CD14-positive monocyte (primary cell): ENCODE results near the gene MS4A7. TPM values are rescaled to one million over a fixed set of nuclear protein-coding genes. Genes with fewer than 3 reads are reported as not detected.

Source experiments
- DNase-seq, 3 donors: peaks; one replicate each; pipeline ENCODE4 v3.0.0-alpha.2; 2011 to 2022
- H2AFZ ChIP-seq: 2 replicates; pipeline ENCODE4 v1.6.0; 2012; ENCODE audit warnings: mild to moderate bottlenecking, low read depth, low read length, inconsistent platforms; ENCODE audit not compliant: insufficient read depth, poor library complexity, severe bottlenecking
- H3K27ac ChIP-seq, 2 donors: 1 replicate in 1 of 2; 2 replicates in 1 of 2; pipeline ENCODE4 v1.5.1; 2012 to 2013; ENCODE audit warnings: low read length in 2 of 2, control low read depth in 1 of 2, inconsistent platforms in 1 of 2, low read depth in 1 of 2, mild to moderate bottlenecking in 1 of 2
- H3K27me3 ChIP-seq, 2 donors: one replicate each; pipeline versions ENCODE4 v1.6.0 to v1.6.1; 2011 to 2013; ENCODE audit warnings: low read length in 2 of 2; ENCODE audit not compliant: control insufficient read depth in 2 of 2, insufficient read depth in 2 of 2
- H3K36me3 ChIP-seq, 2 donors: replicated peaks in 1 of 2; 1 replicate in 1 of 2; 2 replicates in 1 of 2; pipeline versions ENCODE4 v1.5.1 to v1.6.1; 2012 to 2013; ENCODE audit warnings: low read length in 2 of 2, control low read depth in 1 of 2, inconsistent platforms in 1 of 2, mild to moderate bottlenecking in 1 of 2; ENCODE audit not compliant: insufficient read depth in 2 of 2, control insufficient read depth in 1 of 2
- H3K4me1 ChIP-seq, 2 donors: 1 replicate in 1 of 2; 2 replicates in 1 of 2; pipeline versions ENCODE4 v1.5.1 to v1.6.1; 2012 to 2013; ENCODE audit warnings: low read length in 2 of 2, control low read depth in 1 of 2, inconsistent platforms in 1 of 2, mild to moderate bottlenecking in 1 of 2, moderate library complexity in 1 of 2; ENCODE audit not compliant: insufficient read depth in 2 of 2, control insufficient read depth in 1 of 2
- H3K4me2 ChIP-seq: replicated peaks from 2 replicates; pipeline ENCODE3; 2012; ENCODE audit warnings: low read length, moderate library complexity, mild to moderate bottlenecking; ENCODE audit not compliant: poor library complexity, severe bottlenecking; ENCODE audit errors: extremely low read depth
- H3K4me3 ChIP-seq, 3 experiments: fragments of 200-600 bp in 1 of 3; sonication (generic) in 1 of 3; replicated peaks in 1 of 3; 1 replicate in 2 of 3; 2 replicates in 1 of 3; pipeline ENCODE4 v1.5.1; 2011 to 2013; ENCODE audit warnings: low read length in 3 of 3, mild to moderate bottlenecking in 3 of 3, control low read depth in 2 of 3, low read depth in 2 of 3, inconsistent platforms in 1 of 3, moderate library complexity in 1 of 3
- H3K79me2 ChIP-seq: 2 replicates; pipeline ENCODE4 v1.6.0; 2012; ENCODE audit warnings: mild to moderate bottlenecking, control low read depth, inconsistent platforms, low read length, moderate library complexity; ENCODE audit not compliant: insufficient read depth
- H3K9ac ChIP-seq: 2 replicates; pipeline ENCODE4 v1.6.0; 2017; ENCODE audit warnings: low read length, mild to moderate bottlenecking; ENCODE audit not compliant: insufficient read depth, poor library complexity, severe bottlenecking
- H3K9me3 ChIP-seq, 2 donors: replicated peaks in 1 of 2; 1 replicate in 1 of 2; 2 replicates in 1 of 2; pipeline versions ENCODE4 v1.5.1 to v1.6.1; 2012 to 2013; ENCODE audit warnings: low read length in 2 of 2, control low read depth in 1 of 2; ENCODE audit not compliant: control insufficient read depth in 1 of 2, insufficient read depth in 1 of 2
- H4K20me1 ChIP-seq: 2 replicates; pipeline ENCODE4 v1.6.0; 2012; ENCODE audit warnings: mild to moderate bottlenecking, low read length, control low read depth, moderate library complexity; ENCODE audit not compliant: insufficient read depth
- H3K27ac Mint-ChIP-seq, 7 donors: one replicate each; pipeline ENCODE4 v1.8.0; 2020; ENCODE audit warnings: mild to moderate bottlenecking in 7 of 7, mixed read lengths in 7 of 7, moderate library complexity in 6 of 7, inconsistent platforms in 2 of 7
- H3K27me3 Mint-ChIP-seq, 3 donors: one replicate each; pipeline ENCODE4 v1.8.0; 2021 to 2022; ENCODE audit warnings: low read depth in 3 of 3, mild to moderate bottlenecking in 3 of 3, mixed read lengths in 3 of 3, moderate library complexity in 3 of 3, inconsistent platforms in 1 of 3
- H3K36me3 Mint-ChIP-seq, 2 donors: one replicate each; pipeline ENCODE4 v1.8.0; 2020; ENCODE audit warnings: mixed read lengths in 2 of 2, inconsistent platforms in 1 of 2, mild to moderate bottlenecking in 1 of 2
- H3K4me1 Mint-ChIP-seq: one replicate; pipeline ENCODE4 v1.8.0; 2020; ENCODE audit warnings: mild to moderate bottlenecking, mixed read lengths
- H3K4me3 Mint-ChIP-seq, 2 donors: one replicate each; pipeline ENCODE4 v1.8.0; 2020; ENCODE audit warnings: mild to moderate bottlenecking in 2 of 2, mixed read lengths in 2 of 2, moderate library complexity in 1 of 2
- H3K9me3 Mint-ChIP-seq, 7 donors: one replicate each; pipeline ENCODE4 v1.8.0; 2020 to 2022; ENCODE audit warnings: mixed read lengths in 7 of 7, mild to moderate bottlenecking in 6 of 7, moderate library complexity in 6 of 7, inconsistent platforms in 2 of 7
- WGBS: methylation state at CpG from one replicate; pipeline ENCODE4 v1.1.5; 2013; ENCODE audit warnings: missing lambda C conversion rate; ENCODE audit not compliant: insufficient coverage; 5-methylcytosine and 5-hydroxymethylcytosine counted together
- intact Hi-C, 2 donors: fragments of 100-400 bp; cut with micrococcal nuclease; formaldehyde crosslinking; loops; one replicate each; pipeline versions ENCODE4 v1.15.0 to v1.15.1; 2023
- polyA plus RNA-seq, 3 donors: library from polyadenylated mRNA; depleted of rRNA in 1 of 3; unstranded in 2 of 3; stranded (reverse) in 1 of 3; fragments of 300-500 nt in 2 of 3; fragments of >200 nt in 1 of 3; fragmentation: Illumina TruSeq in 2 of 3; gene quantifications; 1 replicate in 2 of 3; 2 replicates in 1 of 3; pipeline ENCODE4 v1.2.3, GENCODE V29; 2012 to 2021
- TF ChIP-seq, protein P1 (sequence below): fragments of 200-600 bp; IDR thresholded peaks from one replicate; pipeline ENCODE4 v1.8.0; 2022; ENCODE audit warnings: antibody characterized with exemption, mild to moderate bottlenecking

Gene MS4A7
- polyA plus RNA-seq, 3 donors, result 181 to 596 (median 504) TPM

- H3K27ac Mint-ChIP-seq, result no peak overlapping the region
- peak in 2 of 3 donors; percentile 40 to 59 for DNase-seq
- H3K4me1 ChIP-seq, result peaks cover 5 to 11% of the 10 kb centered on the region in 2 donors
These were observed 32.8 kb upstream of the MS4A7 start for GRCh38 chr11:60345489-60345888.

GRCh38 chr11:60347084-60347797 is 31.1 kb upstream of the MS4A7 start:
- no peaks in the 10 kb centered on the region for H3K27me3 ChIP-seq
- intact Hi-C loops, result loop anchor here in 1 of 2 donors (10.0 kb wide), 1 partner anchor 268 kb away; no protein-coding TSS in a partner anchor
- H2AFZ ChIP-seq, result no peak overlapping the region
- H3K36me3 ChIP-seq, result no peaks in the 10 kb centered on the region
- H3K9me3 ChIP-seq, result no peaks in the 10 kb centered on the region
- H3K27ac Mint-ChIP-seq, result no peak overlapping the region
- peaks cover 5 to 11% of the 10 kb centered on the region in 2 donors for H3K4me1 ChIP-seq
- WGBS, result no CpG with 5 or more reads among the region's 2 CpGs
- H4K20me1 ChIP-seq, result no peaks in the 10 kb centered on the region
- H3K27me3 Mint-ChIP-seq, result no peaks in the 10 kb centered on the region
- DNase-seq, result no peak
- TF ChIP-seq, protein P1, sequence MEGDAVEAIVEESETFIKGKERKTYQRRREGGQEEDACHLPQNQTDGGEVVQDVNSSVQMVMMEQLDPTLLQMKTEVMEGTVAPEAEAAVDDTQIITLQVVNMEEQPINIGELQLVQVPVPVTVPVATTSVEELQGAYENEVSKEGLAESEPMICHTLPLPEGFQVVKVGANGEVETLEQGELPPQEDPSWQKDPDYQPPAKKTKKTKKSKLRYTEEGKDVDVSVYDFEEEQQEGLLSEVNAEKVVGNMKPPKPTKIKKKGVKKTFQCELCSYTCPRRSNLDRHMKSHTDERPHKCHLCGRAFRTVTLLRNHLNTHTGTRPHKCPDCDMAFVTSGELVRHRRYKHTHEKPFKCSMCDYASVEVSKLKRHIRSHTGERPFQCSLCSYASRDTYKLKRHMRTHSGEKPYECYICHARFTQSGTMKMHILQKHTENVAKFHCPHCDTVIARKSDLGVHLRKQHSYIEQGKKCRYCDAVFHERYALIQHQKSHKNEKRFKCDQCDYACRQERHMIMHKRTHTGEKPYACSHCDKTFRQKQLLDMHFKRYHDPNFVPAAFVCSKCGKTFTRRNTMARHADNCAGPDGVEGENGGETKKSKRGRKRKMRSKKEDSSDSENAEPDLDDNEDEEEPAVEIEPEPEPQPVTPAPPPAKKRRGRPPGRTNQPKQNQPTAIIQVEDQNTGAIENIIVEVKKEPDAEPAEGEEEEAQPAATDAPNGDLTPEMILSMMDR, result no peak
- no peaks in the 10 kb centered on the region for H3K9me3 Mint-ChIP-seq
- no peak overlapping the region for H3K9ac ChIP-seq
- no peak overlapping the region for H3K27ac ChIP-seq
- no peaks in the 10 kb centered on the region for H3K36me3 Mint-ChIP-seq
- no peak overlapping the region for H3K4me3 Mint-ChIP-seq
- no peaks in the 10 kb centered on the region for H3K79me2 ChIP-seq
- H3K4me1 Mint-ChIP-seq, result peaks cover 13% of the 10 kb centered on the region
- no peak overlapping the region for H3K4me3 ChIP-seq
- no peak overlapping the region for H3K4me2 ChIP-seq

More at GRCh38 chr11:60345489-60345888, 32.8 kb upstream of the MS4A7 start:
- Histone ChIP-seq H3K9me3 (no peaks in the 10 kb centered on the region), H3K4me2 (no peak overlapping the region), H3K36me3 (no peaks in the 10 kb centered on the region), H2AFZ (no peak overlapping the region), H3K4me3 (no peak overlapping the region), H4K20me1 (no peaks in the 10 kb centered on the region), H3K79me2 (no peaks in the 10 kb centered on the region), H3K9ac (no peak overlapping the region), H3K27me3 (no peaks in the 10 kb centered on the region), H3K27ac (no peak overlapping the region)
- intact Hi-C loops, result loop anchor here in 1 of 2 donors (10.0 kb wide), 1 partner anchor 269 kb away; no protein-coding TSS in a partner anchor
- Mint-ChIP-seq H3K36me3 (no peaks in the 10 kb centered on the region), H3K27me3 (no peaks in the 10 kb centered on the region), H3K9me3 (no peaks in the 10 kb centered on the region), H3K4me3 (no peak overlapping the region), H3K4me1 (peaks cover 13% of the 10 kb centered on the region)
- TF ChIP-seq, protein P1, result peak; percentile 78
